Measurements from ENCODE around the gene CLEC2D.
"Not testable (repeated sequence)": the region's sequence is repeated elsewhere in the genome, so short reads cannot be mapped to it uniquely, and the experiment has no call there.

CLEC2D gene

DNA sequence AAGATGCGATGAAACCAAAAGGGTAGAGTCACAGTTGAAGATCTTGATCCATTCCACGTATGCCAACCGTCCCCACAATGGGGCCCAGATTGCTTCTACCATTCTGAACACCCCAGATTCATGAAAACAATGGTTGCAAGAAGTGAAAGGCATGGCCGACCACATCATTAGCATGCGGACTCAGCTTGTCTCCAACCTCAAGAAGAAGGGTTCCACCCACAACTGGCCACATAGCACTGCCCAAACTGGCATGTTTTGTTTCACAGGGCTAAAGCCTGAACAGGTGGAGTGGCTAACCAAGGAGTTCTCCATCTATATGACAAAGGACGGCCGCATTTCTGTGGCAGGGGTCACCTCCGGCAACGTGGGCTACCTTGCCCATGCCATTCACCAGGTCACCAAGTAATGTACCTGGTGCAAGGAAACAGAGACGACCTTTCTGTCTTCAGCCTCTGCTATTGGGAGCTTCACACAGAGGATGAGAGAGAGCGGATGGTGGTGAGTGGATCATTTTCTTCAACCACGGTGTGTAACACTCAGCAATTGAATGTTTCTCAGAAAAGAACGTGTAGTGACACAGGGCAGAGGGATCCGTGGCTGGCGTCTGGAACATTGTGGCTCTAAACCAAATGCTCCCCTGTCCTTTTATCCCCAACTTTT is 26.8 kb upstream of the CLEC2D start:
- H3K27me3 ChIP-seq (ENCODE audit: insufficient read depth, low read length): no peaks in the 10 kb centered on the region
- H2AFZ ChIP-seq (ENCODE audit: low read length, unreplicated experiment): no peak overlapping the region
- no peaks in the 10 kb centered on the region for H3K36me3 ChIP-seq (ENCODE audit: insufficient read depth, low read length)
- H3K79me2 ChIP-seq (ENCODE audit: control insufficient read depth, insufficient read depth, low read length, unreplicated experiment): no peaks in the 10 kb centered on the region
- no peak overlapping the region for H3K4me3 ChIP-seq (ENCODE audit: low read depth, low read length)
- peaks cover 8% of the 10 kb centered on the region for H3K4me1 ChIP-seq (ENCODE audit: control insufficient read depth, insufficient read depth, low read length, unreplicated experiment)
- no peak overlapping the region for H3K27ac ChIP-seq (ENCODE audit: low read depth, low read length)

DNA sequence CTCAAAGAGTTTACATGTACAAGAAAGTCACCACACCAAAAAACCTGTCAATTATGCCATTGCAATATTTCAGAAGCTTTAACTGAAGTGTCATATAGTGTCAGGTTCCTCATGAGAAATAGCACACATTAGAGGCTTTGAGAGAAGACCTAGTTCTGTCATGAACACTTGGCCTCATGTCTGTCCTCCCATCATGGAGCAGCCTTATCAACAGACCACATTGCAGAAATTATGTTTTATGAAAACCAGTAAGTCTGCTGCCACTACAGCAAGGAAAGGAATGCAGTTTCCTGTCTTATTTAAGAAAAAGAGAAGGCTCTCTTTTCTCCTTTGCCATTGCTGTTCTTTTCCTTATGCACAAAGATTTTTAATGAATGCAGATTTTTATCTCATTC is 26.2 kb upstream of the CLEC2D start:
- no peaks in the 10 kb centered on the region for H3K27me3 ChIP-seq (ENCODE audit: insufficient read depth, low read length)
- no peaks in the 10 kb centered on the region for H3K36me3 ChIP-seq (ENCODE audit: insufficient read depth, low read length)
- H3K79me2 ChIP-seq (ENCODE audit: control insufficient read depth, insufficient read depth, low read length, unreplicated experiment): no peaks in the 10 kb centered on the region
- H3K27ac ChIP-seq (ENCODE audit: low read depth, low read length): no peak overlapping the region
- no peak overlapping the region for H3K4me3 ChIP-seq (ENCODE audit: low read depth, low read length)
- H3K4me1 ChIP-seq (ENCODE audit: control insufficient read depth, insufficient read depth, low read length, unreplicated experiment): peaks cover 8% of the 10 kb centered on the region
- no peak overlapping the region for H2AFZ ChIP-seq (ENCODE audit: low read length, unreplicated experiment)

DNA sequence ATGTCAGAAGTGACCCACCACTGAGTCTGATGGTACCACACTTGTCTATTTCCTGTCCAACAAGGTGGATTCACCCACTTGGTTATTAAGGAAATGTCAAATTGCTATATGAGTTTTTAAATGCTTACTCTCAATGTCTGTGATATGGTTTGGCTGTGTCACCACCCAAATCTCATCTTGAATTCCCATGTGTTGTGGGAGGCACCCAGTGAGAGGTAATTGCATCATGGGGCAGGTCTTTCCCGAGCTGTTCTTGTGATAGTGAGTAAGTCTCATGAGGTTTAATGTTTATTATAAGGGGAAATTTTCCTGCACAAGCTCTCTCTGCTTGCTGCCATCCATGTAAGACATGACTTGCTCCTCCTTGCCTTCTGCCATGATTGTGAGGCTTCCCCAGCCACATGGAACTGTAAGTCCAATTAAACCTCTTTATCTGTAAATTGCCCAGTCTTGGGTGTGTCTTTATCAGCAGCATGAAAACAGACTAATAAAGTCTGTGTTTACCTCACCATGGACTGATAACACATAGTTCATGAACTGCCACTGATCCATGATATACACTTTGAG is 24.4 kb upstream of the CLEC2D start:
- H2AFZ ChIP-seq (ENCODE audit: low read length, unreplicated experiment); H3K27me3 ChIP-seq (ENCODE audit: insufficient read depth, low read length); H3K27ac ChIP-seq (ENCODE audit: low read depth, low read length); H3K36me3 ChIP-seq (ENCODE audit: insufficient read depth, low read length); H3K4me3 ChIP-seq (ENCODE audit: low read depth, low read length): not testable (repeated sequence)
- H3K79me2 ChIP-seq (ENCODE audit: control insufficient read depth, insufficient read depth, low read length, unreplicated experiment): peaks cover 10% of the 10 kb centered on the region
- H3K4me1 ChIP-seq (ENCODE audit: control insufficient read depth, insufficient read depth, low read length, unreplicated experiment): peaks cover 15% of the 10 kb centered on the region

DNA sequence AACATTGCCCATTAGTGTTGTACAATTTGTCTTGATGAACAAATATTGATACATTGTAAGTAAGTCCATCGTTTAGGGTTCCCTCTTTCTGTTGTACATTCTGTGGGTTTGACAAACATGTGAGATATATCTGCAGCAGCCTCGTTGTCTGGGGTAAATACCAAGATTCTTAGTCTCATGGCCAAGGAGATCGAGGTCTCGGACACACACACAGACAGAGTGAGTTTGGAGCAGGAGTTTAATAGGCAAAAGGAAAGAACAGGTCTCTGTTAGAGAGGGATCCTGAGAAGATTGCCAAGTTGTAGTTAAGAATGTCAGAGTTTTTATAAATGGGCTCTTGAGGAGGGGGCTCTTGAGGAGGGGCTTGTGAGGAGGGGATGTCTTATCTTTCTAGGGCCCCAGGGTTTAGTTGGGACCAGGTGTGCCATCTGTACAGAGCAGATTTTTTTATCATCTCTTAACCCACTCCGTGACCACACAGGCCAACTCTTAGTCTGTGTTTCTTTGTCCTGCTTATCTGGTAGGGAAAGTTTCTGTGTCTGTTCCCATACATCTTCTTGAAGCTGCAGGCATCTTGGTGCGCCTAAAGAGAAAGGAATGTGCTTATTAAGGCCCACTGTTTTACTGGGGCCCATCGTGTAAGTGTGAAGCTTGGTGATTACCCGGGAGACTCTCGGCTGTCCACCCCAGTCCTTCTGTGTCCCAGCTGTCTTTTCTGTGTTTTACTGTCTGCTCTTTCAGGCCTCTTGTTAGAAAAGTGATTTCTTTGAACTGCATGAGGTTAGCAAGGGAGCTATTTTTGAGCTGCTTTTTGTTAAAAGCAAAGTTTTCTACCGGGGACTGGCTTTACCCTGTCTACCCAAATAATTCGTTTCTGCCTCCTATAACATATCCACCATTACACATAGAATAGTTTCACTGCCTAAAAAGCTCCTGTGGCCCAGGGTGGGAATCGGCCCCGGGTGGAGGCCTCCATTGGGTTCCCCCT is 22.4 kb upstream of the CLEC2D start:
- Histone ChIP-seq H2AFZ (ENCODE audit: low read length, unreplicated experiment) (peak overlapping the region; percentile 89), H3K79me2 (ENCODE audit: control insufficient read depth, insufficient read depth, low read length, unreplicated experiment) (peaks cover 24% of the 10 kb centered on the region), H3K27me3 (ENCODE audit: insufficient read depth, low read length) (no peaks in the 10 kb centered on the region), H3K36me3 (ENCODE audit: insufficient read depth, low read length) (peaks cover 4% of the 10 kb centered on the region), H3K4me1 (ENCODE audit: control insufficient read depth, insufficient read depth, low read length, unreplicated experiment) (peaks cover 32% of the 10 kb centered on the region), H3K4me3 (ENCODE audit: low read depth, low read length) (peak overlapping the region; percentile 96), H3K27ac (ENCODE audit: low read depth, low read length) (peak overlapping the region; percentile 51)

DNA sequence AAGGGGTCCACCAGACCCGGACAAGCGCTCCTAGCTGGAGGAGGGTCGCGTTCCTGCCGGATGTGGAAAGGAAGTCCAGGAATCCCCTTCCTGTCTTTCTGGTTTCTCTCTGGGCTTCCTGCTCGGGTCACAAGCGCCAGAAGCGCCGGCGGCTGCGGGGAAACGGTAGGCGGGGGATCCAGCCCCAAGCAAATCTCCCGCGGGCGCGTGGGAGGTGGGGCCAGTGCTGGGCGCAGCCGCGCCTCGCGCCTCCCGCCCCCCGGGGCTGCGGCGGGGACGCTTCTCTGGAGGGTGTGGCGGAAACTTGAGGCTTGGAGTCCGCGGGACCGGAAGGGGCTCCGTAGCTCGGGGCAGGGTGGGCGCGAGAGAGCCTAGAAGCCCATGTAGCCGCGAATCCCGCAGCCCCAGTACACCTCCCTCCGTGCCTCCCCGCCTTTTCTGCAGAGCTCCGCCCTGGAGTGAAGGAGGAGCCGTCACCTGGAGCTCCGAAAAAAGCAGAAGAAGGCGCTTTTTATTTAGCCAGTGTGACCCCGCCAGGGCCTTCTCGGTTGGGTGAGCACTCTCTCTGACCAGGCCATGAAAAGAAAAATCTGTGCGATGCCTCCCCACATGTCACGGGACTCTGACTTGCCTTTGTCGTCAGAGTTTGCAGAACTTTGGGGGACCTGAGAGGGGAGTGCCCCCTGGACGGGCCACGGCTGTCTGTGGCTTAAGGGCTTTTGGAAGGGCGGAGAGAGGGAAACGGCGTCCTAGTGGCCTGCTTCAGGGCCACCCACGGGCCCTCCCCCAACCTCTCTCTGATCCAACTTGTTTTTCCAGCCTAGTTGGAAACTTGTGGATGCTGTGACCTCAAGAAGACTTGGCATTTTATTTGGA is 21.4 kb upstream of the CLEC2D start:
- Histone ChIP-seq H3K79me2 (ENCODE audit: control insufficient read depth, insufficient read depth, low read length, unreplicated experiment) (peaks cover 30% of the 10 kb centered on the region), H2AFZ (ENCODE audit: low read length, unreplicated experiment) (peak overlapping the region; percentile 89), H3K36me3 (ENCODE audit: insufficient read depth, low read length) (peaks cover 4% of the 10 kb centered on the region), H3K4me3 (ENCODE audit: low read depth, low read length) (peak overlapping the region; percentile 96), H3K27ac (ENCODE audit: low read depth, low read length) (peak overlapping the region; percentile 51), H3K4me1 (ENCODE audit: control insufficient read depth, insufficient read depth, low read length, unreplicated experiment) (peaks cover 32% of the 10 kb centered on the region), H3K27me3 (ENCODE audit: insufficient read depth, low read length) (no peaks in the 10 kb centered on the region)

DNA sequence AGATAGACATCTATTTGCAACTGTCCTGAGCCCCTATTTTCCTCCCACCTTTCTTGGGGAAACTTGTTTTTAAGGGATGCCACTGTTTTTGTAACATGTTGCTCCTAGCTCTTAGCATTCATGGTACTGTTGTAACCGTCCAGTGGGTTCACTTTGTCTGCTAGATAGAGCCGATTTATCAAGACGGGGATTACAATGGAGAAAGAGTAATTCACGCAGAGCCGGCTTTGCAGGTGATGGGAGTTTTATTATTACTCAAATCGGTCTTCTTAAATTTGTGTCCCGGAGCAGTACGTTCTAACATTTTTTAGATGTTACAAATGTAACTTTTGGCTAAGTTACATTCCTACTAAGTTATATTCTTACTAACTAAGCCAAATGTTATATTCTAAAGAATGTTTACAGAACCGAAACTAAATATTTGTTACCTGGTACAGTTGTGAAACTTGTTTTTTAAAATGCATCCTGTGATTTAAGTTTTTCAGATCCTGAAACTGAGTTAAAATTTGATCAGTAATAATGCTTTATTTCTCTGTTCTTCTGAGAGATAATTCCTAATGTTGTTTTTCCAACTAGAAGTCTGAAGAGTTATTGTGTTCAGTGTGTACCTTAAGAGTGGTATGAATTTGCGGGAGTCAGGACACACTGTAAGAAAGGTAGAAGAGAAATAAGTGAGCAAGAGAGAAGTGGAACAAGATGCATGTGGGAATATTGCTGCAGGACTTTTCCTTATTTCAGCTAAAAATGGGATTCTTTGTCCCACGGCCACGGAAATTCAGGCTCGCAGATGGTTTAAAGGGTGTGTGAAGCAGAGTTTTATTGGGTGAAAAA is 20.6 kb upstream of the CLEC2D start:
- H3K36me3 ChIP-seq (ENCODE audit: insufficient read depth, low read length): peaks cover 6% of the 10 kb centered on the region
- peak overlapping the region; percentile 89 for H2AFZ ChIP-seq (ENCODE audit: low read length, unreplicated experiment)
- peaks cover 33% of the 10 kb centered on the region for H3K79me2 ChIP-seq (ENCODE audit: control insufficient read depth, insufficient read depth, low read length, unreplicated experiment)
- H3K27me3 ChIP-seq (ENCODE audit: insufficient read depth, low read length): no peaks in the 10 kb centered on the region
- peaks cover 32% of the 10 kb centered on the region for H3K4me1 ChIP-seq (ENCODE audit: control insufficient read depth, insufficient read depth, low read length, unreplicated experiment)
- H3K4me3 ChIP-seq (ENCODE audit: low read depth, low read length): peak overlapping the region; percentile 96
- H3K27ac ChIP-seq (ENCODE audit: low read depth, low read length): peak overlapping the region; percentile 51

DNA sequence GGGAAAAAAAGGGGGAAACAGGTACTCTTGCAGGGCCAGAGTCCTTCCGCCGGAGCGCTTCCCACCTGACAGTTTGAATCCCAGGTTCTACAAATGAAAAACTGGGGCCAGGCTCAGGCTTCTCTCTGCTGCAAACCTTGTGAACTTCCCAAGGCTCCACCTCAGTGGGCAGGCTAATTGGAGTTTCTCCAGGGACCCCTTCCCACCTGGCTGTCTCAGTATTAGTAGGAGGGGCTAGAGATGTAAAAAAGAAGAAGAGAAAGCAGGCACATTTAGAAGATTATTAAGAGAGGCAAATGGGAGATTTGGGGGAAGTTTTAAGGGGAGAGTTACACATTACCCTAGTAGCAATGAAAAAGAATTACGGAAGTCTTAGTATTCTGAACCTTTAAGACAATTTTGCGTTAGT is 20.0 kb upstream of the CLEC2D start:
- Histone ChIP-seq H3K27ac (ENCODE audit: low read depth, low read length) (no peak overlapping the region), H3K79me2 (ENCODE audit: control insufficient read depth, insufficient read depth, low read length, unreplicated experiment) (peaks cover 33% of the 10 kb centered on the region), H2AFZ (ENCODE audit: low read length, unreplicated experiment) (no peak overlapping the region), H3K4me3 (ENCODE audit: low read depth, low read length) (peak overlapping the region; percentile 96), H3K36me3 (ENCODE audit: insufficient read depth, low read length) (peaks cover 12% of the 10 kb centered on the region), H3K27me3 (ENCODE audit: insufficient read depth, low read length) (no peaks in the 10 kb centered on the region), H3K4me1 (ENCODE audit: control insufficient read depth, insufficient read depth, low read length, unreplicated experiment) (peaks cover 32% of the 10 kb centered on the region)

DNA sequence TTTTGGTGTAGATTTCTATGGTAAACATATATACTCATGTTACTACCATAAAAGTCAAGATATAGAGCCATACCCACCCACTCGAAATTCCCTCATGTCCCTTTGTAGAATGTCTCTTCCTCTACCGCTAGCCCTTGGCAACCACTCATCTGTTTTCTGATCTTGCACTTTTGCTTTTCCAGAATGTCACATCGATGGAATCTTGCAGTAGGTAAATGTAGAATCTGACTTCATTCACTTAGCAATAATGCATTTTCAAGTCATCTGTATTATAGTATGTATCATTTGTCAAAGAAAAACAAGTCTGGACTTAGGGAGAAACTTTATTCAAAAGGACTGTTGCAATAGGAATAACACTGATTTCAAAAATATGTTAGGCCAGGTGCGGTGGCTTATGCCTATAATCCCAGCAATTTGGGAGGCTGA is 19.3 kb upstream of the CLEC2D start:
- peak overlapping the region; percentile 80 for H3K27ac ChIP-seq (ENCODE audit: low read depth, low read length)
- H3K79me2 ChIP-seq (ENCODE audit: control insufficient read depth, insufficient read depth, low read length, unreplicated experiment): peaks cover 33% of the 10 kb centered on the region
- no peak overlapping the region for H2AFZ ChIP-seq (ENCODE audit: low read length, unreplicated experiment)
- no peaks in the 10 kb centered on the region for H3K27me3 ChIP-seq (ENCODE audit: insufficient read depth, low read length)
- H3K36me3 ChIP-seq (ENCODE audit: insufficient read depth, low read length): peaks cover 12% of the 10 kb centered on the region
- peaks cover 27% of the 10 kb centered on the region for H3K4me1 ChIP-seq (ENCODE audit: control insufficient read depth, insufficient read depth, low read length, unreplicated experiment)
- peak overlapping the region; percentile 96 for H3K4me3 ChIP-seq (ENCODE audit: low read depth, low read length)

DNA sequence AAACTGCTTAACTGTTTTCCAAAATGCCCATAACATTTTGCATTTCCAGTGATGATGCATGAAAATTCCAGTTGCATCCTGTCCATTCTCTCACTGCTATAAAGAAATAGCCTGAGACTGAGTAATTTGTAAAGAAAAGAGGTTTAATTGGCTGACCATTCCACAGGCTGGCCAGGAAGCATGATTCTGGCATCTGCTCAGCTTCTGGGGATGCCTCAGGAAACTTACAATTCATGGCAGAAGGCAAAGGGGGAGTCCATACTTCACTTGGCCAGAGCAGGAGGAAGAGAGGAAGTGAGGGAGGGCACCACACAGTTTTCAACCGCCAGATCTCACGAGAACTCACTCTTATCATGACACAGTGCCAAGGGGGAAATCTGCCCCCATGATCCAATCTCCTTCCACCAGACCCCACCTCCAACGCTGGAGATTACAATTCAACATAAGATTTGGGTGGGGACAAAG is 18.2 kb upstream of the CLEC2D start:
- Histone ChIP-seq H3K79me2 (ENCODE audit: control insufficient read depth, insufficient read depth, low read length, unreplicated experiment) (peaks cover 33% of the 10 kb centered on the region), H2AFZ (ENCODE audit: low read length, unreplicated experiment) (no peak overlapping the region), H3K27ac (ENCODE audit: low read depth, low read length) (peak overlapping the region; percentile 80), H3K4me1 (ENCODE audit: control insufficient read depth, insufficient read depth, low read length, unreplicated experiment) (peaks cover 27% of the 10 kb centered on the region), H3K27me3 (ENCODE audit: insufficient read depth, low read length) (no peaks in the 10 kb centered on the region), H3K4me3 (ENCODE audit: low read depth, low read length) (peak overlapping the region; percentile 96; the same call in 1 of the 2 replicates), H3K36me3 (ENCODE audit: insufficient read depth, low read length) (peaks cover 12% of the 10 kb centered on the region)
